ENCODE results near the gene HEATR3. TPM values are rescaled to one million over a fixed set of nuclear protein-coding genes. Genes with fewer than 3 reads are reported as not detected.
A peak's percentile ranks its signal among the peaks of the same experiment; 100 is the strongest.

Gene HEATR3
- total RNA-seq (2016; rRNA removed; fragmentation: Illumina TruSeq; extraction: Trizol) (52.4 and 60.2 TPM in 2 replicates), polyA plus RNA-seq (2011; rRNA removed) (22.4 and 26.8 TPM in 2 replicates), polyA minus RNA-seq (2011; rRNA and poly(A)+ RNA removed; ENCODE audit: low replicate concordance) (29.3 and 29.9 TPM in 2 replicates), Bru-seq, nascent RNA (percentile 74 among the genes with signal in this experiment), BruChase-seq, experiment 1, labeled RNA remaining after a 6-hour chase (percentile 76 among the genes with signal in this experiment), BruChase-seq, experiment 2, labeled RNA remaining after a 2-hour chase (percentile 76 among the genes with signal in this experiment)
- total RNA-seq (2016; cell fraction: cytosol; rRNA removed; fragmentation: Illumina TruSeq; extraction: Trizol; ENCODE audit: low read depth) = 12.4 and 12.6 TPM in 2 replicates
- total RNA-seq (2016; cell fraction: insoluble cytoplasmic fraction; rRNA removed; fragmentation: Illumina TruSeq; extraction: Trizol) = 53.9 and 59.2 TPM in 2 replicates
- 26.4 and 27.6 TPM in 2 replicates for total RNA-seq (2016; cell fraction: membrane; rRNA removed; fragmentation: Illumina TruSeq; extraction: Trizol)
- 47.4 and 53.4 TPM in 2 replicates for total RNA-seq (2016; cell fraction: nucleus; rRNA removed; fragmentation: Illumina TruSeq; extraction: Trizol)
- 15.4 and 17.6 TPM in 2 replicates for polyA plus RNA-seq (2011; cell fraction: cytosol; rRNA removed)
- polyA plus RNA-seq (2011; cell fraction: nucleus; rRNA removed) = 77.8 and 81.6 TPM in 2 replicates
- polyA plus RNA-seq (2012) = 17.6 and 19.5 TPM in 2 replicates
- polyA plus RNA-seq (2016; cell fraction: cytosol; fragmentation: Illumina TruSeq; extraction: Trizol; ENCODE audit: low read depth) = 4.8 and 5.2 TPM in 2 replicates
- 34.2 and 38.9 TPM in 2 replicates for polyA plus RNA-seq (2016; cell fraction: insoluble cytoplasmic fraction; fragmentation: Illumina TruSeq; extraction: Trizol; ENCODE audit: low read depth)
- polyA plus RNA-seq (2016; cell fraction: membrane; fragmentation: Illumina TruSeq; extraction: Trizol; ENCODE audit: low read depth) = 11.1 and 12.7 TPM in 2 replicates
- 85.8 and 86.3 TPM in 2 replicates for polyA plus RNA-seq (2016; cell fraction: nucleus; fragmentation: Illumina TruSeq; extraction: Trizol; ENCODE audit: insufficient read depth, low read depth)
- polyA minus RNA-seq (2011; cell fraction: cytosol; rRNA and poly(A)+ RNA removed) = 12.7 and 13.7 TPM in 2 replicates
- polyA minus RNA-seq (2011; cell fraction: nucleus; rRNA and poly(A)+ RNA removed) = 28.8 and 30.3 TPM in 2 replicates
- long read RNA-seq, experiment 1, partial matches to known transcripts = 5 of 8 reads
- long read RNA-seq, experiment 1, other reads (novel, unspliced or antisense) = 1 of 8 reads
- long read RNA-seq, experiment 2, partial matches to known transcripts = 4 of 36 reads
- long read RNA-seq, experiment 2, other reads (novel, unspliced or antisense) = 30 of 36 reads

DNA sequence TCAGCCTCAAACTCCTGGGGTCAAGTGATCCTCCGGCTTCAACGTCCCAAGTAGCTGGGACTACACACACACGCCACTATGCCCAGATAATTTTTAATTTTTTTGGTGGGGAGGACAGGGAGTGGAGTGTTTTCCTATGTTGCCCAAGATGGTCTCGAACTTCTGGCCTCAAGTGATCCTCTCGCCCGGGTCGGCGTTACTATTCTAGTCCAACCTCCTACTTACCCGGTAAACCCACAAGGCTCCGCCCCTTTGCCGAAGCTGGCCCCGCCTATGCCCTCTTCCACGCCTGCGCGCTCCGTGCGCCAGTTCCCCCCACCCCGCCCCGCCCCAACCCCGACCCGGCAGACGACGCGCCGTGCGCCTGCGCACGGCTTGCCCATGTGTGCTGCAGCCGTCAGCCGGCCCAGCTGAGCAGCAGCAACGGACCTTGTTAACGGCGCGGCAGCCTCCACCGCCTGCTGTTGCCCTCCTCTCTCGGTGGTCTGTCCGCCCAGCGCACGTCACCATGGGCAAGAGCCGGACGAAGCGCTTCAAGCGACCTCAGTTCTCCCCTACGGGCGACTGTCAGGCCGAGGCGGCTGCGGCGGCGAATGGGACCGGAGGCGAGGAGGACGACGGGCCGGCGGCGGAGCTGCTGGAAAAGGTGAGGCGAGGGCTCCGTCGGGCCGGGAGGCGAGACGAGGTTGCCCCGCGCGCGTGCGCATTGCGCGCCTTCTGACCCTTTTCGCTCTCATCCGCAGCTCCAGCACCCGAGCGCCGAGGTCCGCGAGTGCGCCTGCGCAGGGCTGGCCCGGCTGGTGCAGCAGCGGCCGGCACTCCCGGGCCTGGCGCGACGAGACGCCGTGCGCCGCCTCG, at the start of gene HEATR3:
HEATR3 (plus strand) TSS at position 347 of the 858 bp plus-strand sequence; CDS start at position 509, 162 bp downstream.
- Histone ChIP-seq H3K27ac (ENCODE audit: extremely low read length, insufficient read depth, low read length) (peak within 1 kb of the TSS; percentile 95), H3K9ac (ENCODE audit: insufficient read depth, low read depth, low read length) (peak within 1 kb of the TSS; percentile 95), H3K79me2 (ENCODE audit: insufficient read depth, low read length) (peaks cover 17% of the 10 kb centered on the region), H3K4me2 (ENCODE audit: low read depth, low read length) (peak within 1 kb of the TSS; percentile 100), H2AFZ (ENCODE audit: low read length) (peak within 1 kb of the TSS; percentile 4), H4K20me1 (ENCODE audit: insufficient read depth, low read length) (no peaks in the 10 kb centered on the region; the same call in none of the 2 replicates), H3K27me3 (ENCODE audit: control insufficient read depth in 1 of 2, insufficient read depth in 2 of 2, low read length in 2 of 2) (no peaks in the 10 kb centered on the region; a peak in 1 of 5 replicates), H3K4me3 (replicated peaks in 1 of 3; ENCODE audit: insufficient read depth in 1 of 3, low read depth in 2 of 3, low read length in 3 of 3) (peak within 1 kb of the TSS; percentile 75 to 99 (median 79)), H3K9me3 (ENCODE audit: low read length) (no peaks in the 10 kb centered on the region), H3K4me1 (ENCODE audit: insufficient read depth, low read length) (peaks cover 32% of the 10 kb centered on the region), H3K36me3 (replicated peaks in 1 of 2; ENCODE audit: control insufficient read depth in 1 of 2, insufficient read depth in 2 of 2, low read length in 2 of 2) (peaks cover 9 to 13% of the 10 kb centered on the region in 2 experiments)
- ChIA-PET CTCF (ENCODE audit: low intra/inter-chr PET ratio, low total read pairs) (interaction anchor here (2.3 kb wide), 1 partner anchor 41 kb away, joined by 11 read pairs; the partner anchor contains the start of gene CNEP1R1), POLR2A (interaction anchor here (1.0 to 2.4 kb wide), 14 partner anchors 8 to 145 kb away, joined by 3 to 24 read pairs (median 7); partner anchors contain the start of gene CNEP1R1)
- ATAC-seq (peak; percentile 96), DNase-seq (ENCODE audit: low spot score) (peak; percentile 88), FAIRE-seq (no peak)
- 7% methylated on average over 29 of the region's 91 CpGs for WGBS (ENCODE audit: low lambda C conversion rate)
- intact Hi-C loops (cut with micrococcal nuclease; ENCODE audit: unreplicated experiment) (loop anchor here (1.0 kb wide), 1 partner anchor 31 kb away; no protein-coding TSS in a partner anchor), in situ Hi-C loops (cut with HindIII; ENCODE audit: extremely low pct_ligation_motif_present, low pct_unique_long_range_greater_than_20kb) (no loop called here)
- BruUV-seq (replicated peaks) = no TSS peak
- TF ChIP-seq ZNF776 (CRISPR knock-in tag; IDR thresholded peaks at IDR 0.05) (peak; percentile 87), NBN (conservative IDR thresholded peaks at IDR 0.05) (no peak), SOX6 (IDR thresholded peaks at IDR 0.05) (no peak), SOX6 (CRISPR knock-in tag; IDR thresholded peaks at IDR 0.05) (peak; percentile 61), FOXA1 (IDR thresholded peaks at IDR 0.05) (no peak), FOXA1 (CRISPR knock-in tag; IDR thresholded peaks at IDR 0.05) (0 out of 2 replicates have a peak, but pooled peaks have one; percentile 13), KLF6 (CRISPR knock-in tag; IDR thresholded peaks at IDR 0.05) (peak; percentile 67), ZNF33B (CRISPR knock-in tag; IDR thresholded peaks at IDR 0.05) (no peak; the same call in 1 of the 2 replicates), TOPORS (CRISPR knock-in tag; IDR thresholded peaks at IDR 0.05) (peak; percentile 88), ZNF766 (CRISPR knock-in tag; IDR thresholded peaks at IDR 0.05; ENCODE audit: borderline replicate concordance) (no peak; the same call in 1 of the 2 replicates), ZNF775 (CRISPR knock-in tag; IDR thresholded peaks at IDR 0.05; ENCODE audit: borderline replicate concordance) (no peak), ZNF543 (CRISPR knock-in tag; IDR thresholded peaks at IDR 0.05) (0 out of 2 replicates have a peak, but pooled peaks have one; percentile 81)
- TF ChIP-seq, protein P1, sequence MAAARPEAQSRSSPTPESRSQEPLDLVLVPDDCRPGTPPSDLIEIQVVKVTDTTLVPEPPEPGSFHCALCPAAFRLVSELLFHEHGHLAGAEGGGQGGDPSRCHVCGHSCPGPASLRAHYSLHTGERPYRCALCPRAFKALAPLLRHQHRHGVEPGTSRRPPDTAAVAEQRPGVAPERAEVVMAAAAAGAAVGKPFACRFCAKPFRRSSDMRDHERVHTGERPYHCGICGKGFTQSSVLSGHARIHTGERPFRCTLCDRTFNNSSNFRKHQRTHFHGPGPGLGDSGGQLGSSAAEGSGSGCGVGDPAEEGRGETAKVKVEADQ (CRISPR knock-in tag; IDR thresholded peaks at IDR 0.05; ENCODE audit: borderline replicate concordance) = peak; percentile 56; the same call in 1 of the 2 replicates
- TF ChIP-seq, protein P2, sequence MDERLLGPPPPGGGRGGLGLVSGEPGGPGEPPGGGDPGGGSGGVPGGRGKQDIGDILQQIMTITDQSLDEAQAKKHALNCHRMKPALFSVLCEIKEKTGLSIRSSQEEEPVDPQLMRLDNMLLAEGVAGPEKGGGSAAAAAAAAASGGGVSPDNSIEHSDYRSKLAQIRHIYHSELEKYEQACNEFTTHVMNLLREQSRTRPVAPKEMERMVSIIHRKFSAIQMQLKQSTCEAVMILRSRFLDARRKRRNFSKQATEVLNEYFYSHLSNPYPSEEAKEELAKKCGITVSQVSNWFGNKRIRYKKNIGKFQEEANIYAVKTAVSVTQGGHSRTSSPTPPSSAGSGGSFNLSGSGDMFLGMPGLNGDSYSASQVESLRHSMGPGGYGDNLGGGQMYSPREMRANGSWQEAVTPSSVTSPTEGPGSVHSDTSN (CRISPR knock-in tag; IDR thresholded peaks at IDR 0.05) = no peak
- TF ChIP-seq, protein P3, sequence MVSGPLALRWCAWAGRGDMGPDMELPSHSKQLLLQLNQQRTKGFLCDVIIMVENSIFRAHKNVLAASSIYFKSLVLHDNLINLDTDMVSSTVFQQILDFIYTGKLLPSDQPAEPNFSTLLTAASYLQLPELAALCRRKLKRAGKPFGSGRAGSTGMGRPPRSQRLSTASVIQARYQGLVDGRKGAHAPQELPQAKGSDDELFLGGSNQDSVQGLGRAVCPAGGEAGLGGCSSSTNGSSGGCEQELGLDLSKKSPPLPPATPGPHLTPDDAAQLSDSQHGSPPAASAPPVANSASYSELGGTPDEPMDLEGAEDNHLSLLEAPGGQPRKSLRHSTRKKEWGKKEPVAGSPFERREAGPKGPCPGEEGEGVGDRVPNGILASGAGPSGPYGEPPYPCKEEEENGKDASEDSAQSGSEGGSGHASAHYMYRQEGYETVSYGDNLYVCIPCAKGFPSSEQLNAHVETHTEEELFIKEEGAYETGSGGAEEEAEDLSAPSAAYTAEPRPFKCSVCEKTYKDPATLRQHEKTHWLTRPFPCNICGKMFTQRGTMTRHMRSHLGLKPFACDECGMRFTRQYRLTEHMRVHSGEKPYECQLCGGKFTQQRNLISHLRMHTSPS (CRISPR knock-in tag; IDR thresholded peaks at IDR 0.05; ENCODE audit: low read depth) = no peak

All from HepG2 (cell line).